ENCODE data around the gene GCH1.

- TF ChIP-seq, protein P1, sequence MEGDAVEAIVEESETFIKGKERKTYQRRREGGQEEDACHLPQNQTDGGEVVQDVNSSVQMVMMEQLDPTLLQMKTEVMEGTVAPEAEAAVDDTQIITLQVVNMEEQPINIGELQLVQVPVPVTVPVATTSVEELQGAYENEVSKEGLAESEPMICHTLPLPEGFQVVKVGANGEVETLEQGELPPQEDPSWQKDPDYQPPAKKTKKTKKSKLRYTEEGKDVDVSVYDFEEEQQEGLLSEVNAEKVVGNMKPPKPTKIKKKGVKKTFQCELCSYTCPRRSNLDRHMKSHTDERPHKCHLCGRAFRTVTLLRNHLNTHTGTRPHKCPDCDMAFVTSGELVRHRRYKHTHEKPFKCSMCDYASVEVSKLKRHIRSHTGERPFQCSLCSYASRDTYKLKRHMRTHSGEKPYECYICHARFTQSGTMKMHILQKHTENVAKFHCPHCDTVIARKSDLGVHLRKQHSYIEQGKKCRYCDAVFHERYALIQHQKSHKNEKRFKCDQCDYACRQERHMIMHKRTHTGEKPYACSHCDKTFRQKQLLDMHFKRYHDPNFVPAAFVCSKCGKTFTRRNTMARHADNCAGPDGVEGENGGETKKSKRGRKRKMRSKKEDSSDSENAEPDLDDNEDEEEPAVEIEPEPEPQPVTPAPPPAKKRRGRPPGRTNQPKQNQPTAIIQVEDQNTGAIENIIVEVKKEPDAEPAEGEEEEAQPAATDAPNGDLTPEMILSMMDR (IDR thresholded peaks at IDR 0.05; ENCODE audit: low read length): no peak
- no peak for TF ChIP-seq EZH2 (optimal IDR thresholded peaks at IDR 0.05; ENCODE audit: low read depth, low read length)
These were observed 90.0 kb downstream of the GCH1 start for GRCh38 chr14:54812617-54813016.

Data from MM.1S (cell line).